ENCODE results near the gene ADH4.

Gene ADH4

GRCh38 chr4:99078931-99079624 lies 65.0 kb downstream of the ADH4 start:
- DNase-seq: no peak

GRCh38 chr4:99078336-99078735 lies 65.8 kb downstream of the ADH4 start:
- DNase-seq: no peak

GRCh38 chr4:99077177-99077576 lies 66.9 kb downstream of the ADH4 start:
- DNase-seq: no peak

GRCh38 chr4:99076292-99076976 lies 67.7 kb downstream of the ADH4 start:
- DNase-seq: no peak

GRCh38 chr4:99074816-99075215 lies 69.3 kb downstream of the ADH4 start:
- no peak for DNase-seq
